Adrenal gland (tissue), 5 donors: ENCODE data around the gene DNMBP.

ENCODE experiments used
- POLR2A ChIP-seq, 2 donors: fragments of 450-650 bp; IDR thresholded peaks; one replicate each; pipeline ENCODE4 v1.6.1; 2017; ENCODE audit warnings: antibody characterized with exemption in 2 of 2, mild to moderate bottlenecking in 2 of 2, moderate library complexity in 1 of 2
- TF ChIP-seq, protein P1 (sequence below), 6 experiments: fragments of 450-650 bp in 4 of 6; fragments of 200-600 bp in 2 of 6; sonication (generic) in 1 of 6; IDR thresholded peaks; 1 replicate in 5 of 6; 2 replicates in 1 of 6; pipeline versions ENCODE4 v1.5.1 to v1.8.0; 2016 to 2021; ENCODE audit warnings: antibody characterized with exemption in 6 of 6, mild to moderate bottlenecking in 2 of 6, moderate library complexity in 1 of 6
- donor health status: DM: no; HTN: no; CAD: no.

- TF ChIP-seq, protein P1, sequence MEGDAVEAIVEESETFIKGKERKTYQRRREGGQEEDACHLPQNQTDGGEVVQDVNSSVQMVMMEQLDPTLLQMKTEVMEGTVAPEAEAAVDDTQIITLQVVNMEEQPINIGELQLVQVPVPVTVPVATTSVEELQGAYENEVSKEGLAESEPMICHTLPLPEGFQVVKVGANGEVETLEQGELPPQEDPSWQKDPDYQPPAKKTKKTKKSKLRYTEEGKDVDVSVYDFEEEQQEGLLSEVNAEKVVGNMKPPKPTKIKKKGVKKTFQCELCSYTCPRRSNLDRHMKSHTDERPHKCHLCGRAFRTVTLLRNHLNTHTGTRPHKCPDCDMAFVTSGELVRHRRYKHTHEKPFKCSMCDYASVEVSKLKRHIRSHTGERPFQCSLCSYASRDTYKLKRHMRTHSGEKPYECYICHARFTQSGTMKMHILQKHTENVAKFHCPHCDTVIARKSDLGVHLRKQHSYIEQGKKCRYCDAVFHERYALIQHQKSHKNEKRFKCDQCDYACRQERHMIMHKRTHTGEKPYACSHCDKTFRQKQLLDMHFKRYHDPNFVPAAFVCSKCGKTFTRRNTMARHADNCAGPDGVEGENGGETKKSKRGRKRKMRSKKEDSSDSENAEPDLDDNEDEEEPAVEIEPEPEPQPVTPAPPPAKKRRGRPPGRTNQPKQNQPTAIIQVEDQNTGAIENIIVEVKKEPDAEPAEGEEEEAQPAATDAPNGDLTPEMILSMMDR (IDR thresholded peaks at IDR 0.05), result no peak
- no peak for TF ChIP-seq POLR2A (IDR thresholded peaks at IDR 0.05)
Measured at GRCh38 chr10:100057948-100058347, 48.2 kb upstream of the DNMBP start.
